NCI-H146 treated with DMSO at 0.1 percent for 48 hours (cell line): ENCODE measurements around the gene MCCC1.

Source experiments
- DNase-seq: peaks from one replicate; lab custom pipeline; 2025; ENCODE audit not compliant: unreplicated experiment; lab: John Stamatoyannopoulos, UW

Gene MCCC1

GRCh38 chr3:182986021-182986420, 113.3 kb downstream of the MCCC1 start:
- DNase-seq: no peak

GRCh38 chr3:182983876-182984275, 115.4 kb downstream of the MCCC1 start:
- no peak for DNase-seq

GRCh38 chr3:182981038-182981380, 118.3 kb downstream of the MCCC1 start:
- no peak for DNase-seq

- peak; percentile 83 for DNase-seq
Measured at GRCh38 chr3:182980204-182981037, 118.9 kb downstream of the MCCC1 start, which contains the start of gene DCUN1D1. Gene DCUN1D1, minus strand, starts transcription at chr3:182980538. Its CDS starts 49 bp downstream, at chr3:182980489.

GRCh38 chr3:182979674-182980191, 119.6 kb downstream of the MCCC1 start:
- DNase-seq: peak; percentile 78

- DNase-seq: peak; percentile 44
Measured at GRCh38 chr3:182979103-182979673, 120.1 kb downstream of the MCCC1 start.

GRCh38 chr3:182978387-182978786, 120.9 kb downstream of the MCCC1 start:
- no peak for DNase-seq

GRCh38 chr3:182973047-182973446, 126.2 kb downstream of the MCCC1 start:
- DNase-seq: no peak

- no peak for DNase-seq
Measured at GRCh38 chr3:182972387-182972786, 126.9 kb downstream of the MCCC1 start.

GRCh38 chr3:182971637-182972036, 127.7 kb downstream of the MCCC1 start:
- no peak for DNase-seq

GRCh38 chr3:182970811-182971418, 128.4 kb downstream of the MCCC1 start:
- DNase-seq: no peak

GRCh38 chr3:182969853-182970252, 129.4 kb downstream of the MCCC1 start:
- no peak for DNase-seq

GRCh38 chr3:182969277-182969676, 130.0 kb downstream of the MCCC1 start:
- DNase-seq: no peak

GRCh38 chr3:182967218-182968204, 131.8 kb downstream of the MCCC1 start:
- no peak for DNase-seq

GRCh38 chr3:182965861-182966366, 133.4 kb downstream of the MCCC1 start:
- no peak for DNase-seq
